Measurements from ENCODE around the gene SURF4.
"Not testable (repeated sequence)": the region's sequence is repeated elsewhere in the genome, so short reads cannot be mapped to it uniquely, and the experiment has no call there.

SURF4 gene

GRCh38 chr9:133379153-133380086 lies 3.6 kb upstream of the SURF4 start:
- no peak overlapping the region for H3K4me3 ChIP-seq (ENCODE audit: low read depth, low read length)
- no peak for DNase-seq (ENCODE audit: low read depth)
- TF ChIP-seq, protein P1, sequence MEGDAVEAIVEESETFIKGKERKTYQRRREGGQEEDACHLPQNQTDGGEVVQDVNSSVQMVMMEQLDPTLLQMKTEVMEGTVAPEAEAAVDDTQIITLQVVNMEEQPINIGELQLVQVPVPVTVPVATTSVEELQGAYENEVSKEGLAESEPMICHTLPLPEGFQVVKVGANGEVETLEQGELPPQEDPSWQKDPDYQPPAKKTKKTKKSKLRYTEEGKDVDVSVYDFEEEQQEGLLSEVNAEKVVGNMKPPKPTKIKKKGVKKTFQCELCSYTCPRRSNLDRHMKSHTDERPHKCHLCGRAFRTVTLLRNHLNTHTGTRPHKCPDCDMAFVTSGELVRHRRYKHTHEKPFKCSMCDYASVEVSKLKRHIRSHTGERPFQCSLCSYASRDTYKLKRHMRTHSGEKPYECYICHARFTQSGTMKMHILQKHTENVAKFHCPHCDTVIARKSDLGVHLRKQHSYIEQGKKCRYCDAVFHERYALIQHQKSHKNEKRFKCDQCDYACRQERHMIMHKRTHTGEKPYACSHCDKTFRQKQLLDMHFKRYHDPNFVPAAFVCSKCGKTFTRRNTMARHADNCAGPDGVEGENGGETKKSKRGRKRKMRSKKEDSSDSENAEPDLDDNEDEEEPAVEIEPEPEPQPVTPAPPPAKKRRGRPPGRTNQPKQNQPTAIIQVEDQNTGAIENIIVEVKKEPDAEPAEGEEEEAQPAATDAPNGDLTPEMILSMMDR (conservative IDR thresholded peaks at IDR 0.05; ENCODE audit: low read depth, low read length): no peak

GRCh38 chr9:133378408-133378962 lies 2.6 kb upstream of the SURF4 start:
- TF ChIP-seq, protein P1 (conservative IDR thresholded peaks at IDR 0.05; ENCODE audit: low read depth, low read length): no peak
- H3K4me3 ChIP-seq (ENCODE audit: low read depth, low read length): no peak overlapping the region
- no peak for DNase-seq (ENCODE audit: low read depth)

DNA sequence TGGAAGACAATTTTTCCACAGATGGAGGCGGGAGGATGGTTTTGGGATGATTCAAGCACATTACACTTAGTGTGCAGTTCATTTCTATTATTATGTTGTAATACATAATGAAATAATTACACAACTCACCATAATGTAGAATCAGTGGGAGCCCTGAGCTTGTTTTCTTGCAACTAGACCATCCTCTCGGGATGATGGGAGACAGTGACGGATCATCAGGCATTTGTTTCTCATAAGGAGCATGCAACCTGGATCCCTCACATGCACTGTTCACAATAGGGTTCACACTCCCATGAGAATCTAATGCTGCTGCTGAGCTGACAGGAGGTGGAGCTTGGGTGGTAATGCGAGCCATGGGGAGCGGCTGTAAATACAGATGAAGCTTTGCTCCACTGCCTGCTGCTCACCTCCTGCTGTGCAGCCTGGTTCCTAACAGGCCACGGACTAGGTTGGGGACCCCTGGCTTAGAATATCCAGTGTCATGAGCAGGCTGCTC lies 1.9 kb upstream of the SURF4 start:
- peak; percentile 70 for DNase-seq (ENCODE audit: low read depth)
- TF ChIP-seq, protein P1 (conservative IDR thresholded peaks at IDR 0.05; ENCODE audit: low read depth, low read length): no peak
- no peak overlapping the region for H3K4me3 ChIP-seq (ENCODE audit: low read depth, low read length)

GRCh38 chr9:133377280-133377679 lies 1.4 kb upstream of the SURF4 start:
- not testable (repeated sequence) for H3K4me3 ChIP-seq (ENCODE audit: low read depth, low read length); DNase-seq (ENCODE audit: low read depth)

- peak overlapping the region; percentile 83 for H3K4me3 ChIP-seq (ENCODE audit: low read depth, low read length)
- TF ChIP-seq, protein P1 (conservative IDR thresholded peaks at IDR 0.05; ENCODE audit: low read depth, low read length): no peak
- peak; percentile 51 for DNase-seq (ENCODE audit: low read depth)
Observed at GRCh38 chr9:133375116-133375723, 640 bp downstream of the SURF4 start.

GRCh38 chr9:133374612-133375115 lies 1.2 kb downstream of the SURF4 start:
- peak overlapping the region; percentile 83 for H3K4me3 ChIP-seq (ENCODE audit: low read depth, low read length)
- DNase-seq (ENCODE audit: low read depth): peak; percentile 72
- TF ChIP-seq, protein P1 (conservative IDR thresholded peaks at IDR 0.05; ENCODE audit: low read depth, low read length): no peak

- no peak for DNase-seq (ENCODE audit: low read depth)
- TF ChIP-seq, protein P1 (conservative IDR thresholded peaks at IDR 0.05; ENCODE audit: low read depth, low read length): no peak
- no peak overlapping the region for H3K4me3 ChIP-seq (ENCODE audit: low read depth, low read length)
Observed at GRCh38 chr9:133372144-133372543, 3.7 kb downstream of the SURF4 start.

Data from choroid plexus epithelial cell (primary cell).